Spleen (tissue), 11 donors: ENCODE results near the gene KCNC4. TPM values are rescaled to one million over a fixed set of nuclear protein-coding genes. Genes with fewer than 3 reads are reported as not detected.

Experiments used
- DNase-seq: peaks from one replicate; pipeline ENCODE4 v3.0.0-alpha.2; 2020
- H3K27ac ChIP-seq, 8 donors: fragments of 200-600 bp; sonication (generic) in 7 of 8; 1 replicate in 4 of 8; 2 replicates in 4 of 8; pipeline versions ENCODE4 v1.5.0 to v1.8.0; 2016 to 2021; ENCODE audit warnings: inconsistent platforms in 4 of 8, mild to moderate bottlenecking in 4 of 8, moderate library complexity in 1 of 8
- H3K27me3 ChIP-seq, 7 donors: fragments of 200-600 bp; sonication (generic) in 6 of 7; replicated peaks in 1 of 7; 1 replicate in 4 of 7; 2 replicates in 3 of 7; pipeline versions ENCODE4 v1.5.0 to v1.8.0; 2016 to 2021; ENCODE audit warnings: inconsistent platforms in 3 of 7, mild to moderate bottlenecking in 1 of 7
- H3K36me3 ChIP-seq, 6 donors: fragments of 200-600 bp; sonication (generic) in 5 of 6; 1 replicate in 4 of 6; 2 replicates in 2 of 6; pipeline versions ENCODE4 v1.5.0 to v1.8.0; 2016 to 2021; ENCODE audit warnings: inconsistent platforms in 2 of 6
- H3K4me1 ChIP-seq, 6 donors: fragments of 200-600 bp; sonication (generic) in 5 of 6; 1 replicate in 3 of 6; 2 replicates in 3 of 6; pipeline versions ENCODE4 v1.5.0 to v1.8.0; 2016 to 2021; ENCODE audit warnings: inconsistent platforms in 3 of 6
- H3K4me3 ChIP-seq, 8 donors: fragments of 200-600 bp; sonication (generic) in 7 of 8; 1 replicate in 4 of 8; 2 replicates in 4 of 8; pipeline versions ENCODE4 v1.5.0 to v1.8.0; 2016 to 2021; ENCODE audit warnings: inconsistent platforms in 4 of 8, mild to moderate bottlenecking in 4 of 8, moderate library complexity in 2 of 8
- H3K9me3 ChIP-seq, 8 donors: fragments of 200-600 bp; sonication (generic) in 7 of 8; 1 replicate in 4 of 8; 2 replicates in 4 of 8; pipeline versions ENCODE4 v1.5.0 to v1.8.0; 2016 to 2021; ENCODE audit warnings: inconsistent platforms in 4 of 8
- POLR2A ChIP-seq, 3 donors: fragments of 450-650 bp; IDR thresholded peaks; one replicate each; pipeline ENCODE4 v1.5.1; 2017; ENCODE audit warnings: antibody characterized with exemption in 3 of 3, mild to moderate bottlenecking in 1 of 3
- POLR2AphosphoS5 ChIP-seq, 3 donors: sonication (generic); formaldehyde crosslinking; IDR thresholded peaks; one replicate each; pipeline ENCODE4 v1.5.1; 2017; ENCODE audit warnings: antibody characterized with exemption in 3 of 3
- WGBS, 5 donors: extraction: QIAGEN DNeasy Blood & Tissue Kit in 3 of 5; methylation state at CpG; one replicate each; pipeline versions ENCODE4 v1.1.5 to v1.1.7; 2013 to 2018; 5-methylcytosine and 5-hydroxymethylcytosine counted together
- intact Hi-C: fragments of 100-400 bp; cut with DNase I; formaldehyde crosslinking; loops from one replicate; pipeline ENCODE4 v1.15.0; 2023; ENCODE audit warnings: low total_unique reads
- polyA plus RNA-seq, 3 donors: library from polyadenylated mRNA; stranded (reverse); fragments of 200-250 nt; gene quantifications; one replicate each; pipeline ENCODE4 v1.2.1, GENCODE V29; 2013
- total RNA-seq, 7 donors: library from RNA; depleted of rRNA in 3 of 7; stranded (reverse); fragments of >200 nt in 3 of 7; fragmentation: NEBNext Ultra II Directional in 4 of 7; extraction: Animal tissue kit (Norgen Biotek cat#: 25700) in 4 of 7; gene quantifications; one replicate each; pipeline versions ENCODE4 v1.1.0 to v1.2.1, GENCODE V29; 2016 to 2021
- TF ChIP-seq, protein P1 (sequence below), 11 experiments: fragments of 200-600 bp in 7 of 11; fragments of 450-650 bp in 4 of 11; sonication (generic) in 4 of 11; IDR thresholded peaks in 8 of 11; conservative IDR thresholded peaks in 3 of 11; 1 replicate in 7 of 11; 2 replicates in 4 of 11; pipeline versions ENCODE4 v1.4.0 to v1.8.0; 2016 to 2021; ENCODE audit warnings: antibody characterized with exemption in 11 of 11, inconsistent platforms in 4 of 11, mild to moderate bottlenecking in 1 of 11
- donor health status: healthy with polysubstance abuse.
- donor health status: DM: no; HTN: no; CAD: no; lungs with moderate emphysema.
- donor health status: DM: no; HTN: no; CAD: no.
- donor health status: Bipolar disorder and iron deficiency.
- donor health status: healthy.
- donor health status: DM: no; HTN: no; CAD: no.
- donor health status: DM: yes; HTN: yes; CAD: no.

Gene KCNC4
- total and polyA plus RNA-seq, 10 donors: 1.4 to 22.1 (median 10.2) TPM

- 56 to 84% (median 60%) methylated on average over 2 of the region's 2 CpGs for WGBS, 5 donors
- Histone ChIP-seq H3K4me1 (peaks cover 0 to 40% (median 12%) of the 10 kb centered on the region in 6 donors), H3K27me3 (no peaks in the 10 kb centered on the region), H3K36me3 (peaks cover 0 to 47% (median 19%) of the 10 kb centered on the region in 6 donors), H3K27ac (peak overlapping the region in 1 of 8 donors; percentile 26), H3K9me3 (no peaks in the 10 kb centered on the region), H3K4me3 (no peak overlapping the region)
- TF ChIP-seq POLR2AphosphoS5 (IDR thresholded peaks at IDR 0.05) (no peak), POLR2A (IDR thresholded peaks at IDR 0.05) (no peak)
- TF ChIP-seq, protein P1, sequence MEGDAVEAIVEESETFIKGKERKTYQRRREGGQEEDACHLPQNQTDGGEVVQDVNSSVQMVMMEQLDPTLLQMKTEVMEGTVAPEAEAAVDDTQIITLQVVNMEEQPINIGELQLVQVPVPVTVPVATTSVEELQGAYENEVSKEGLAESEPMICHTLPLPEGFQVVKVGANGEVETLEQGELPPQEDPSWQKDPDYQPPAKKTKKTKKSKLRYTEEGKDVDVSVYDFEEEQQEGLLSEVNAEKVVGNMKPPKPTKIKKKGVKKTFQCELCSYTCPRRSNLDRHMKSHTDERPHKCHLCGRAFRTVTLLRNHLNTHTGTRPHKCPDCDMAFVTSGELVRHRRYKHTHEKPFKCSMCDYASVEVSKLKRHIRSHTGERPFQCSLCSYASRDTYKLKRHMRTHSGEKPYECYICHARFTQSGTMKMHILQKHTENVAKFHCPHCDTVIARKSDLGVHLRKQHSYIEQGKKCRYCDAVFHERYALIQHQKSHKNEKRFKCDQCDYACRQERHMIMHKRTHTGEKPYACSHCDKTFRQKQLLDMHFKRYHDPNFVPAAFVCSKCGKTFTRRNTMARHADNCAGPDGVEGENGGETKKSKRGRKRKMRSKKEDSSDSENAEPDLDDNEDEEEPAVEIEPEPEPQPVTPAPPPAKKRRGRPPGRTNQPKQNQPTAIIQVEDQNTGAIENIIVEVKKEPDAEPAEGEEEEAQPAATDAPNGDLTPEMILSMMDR (IDR thresholded peaks at IDR 0.05 in 8 of 11, conservative IDR thresholded peaks at IDR 0.05 in 3 of 11): no peak
- intact Hi-C loops: no loop called here
- DNase-seq: no peak
Observed at GRCh38 chr1:110233861-110234260, 23.7 kb downstream of the KCNC4 start.

DNA sequence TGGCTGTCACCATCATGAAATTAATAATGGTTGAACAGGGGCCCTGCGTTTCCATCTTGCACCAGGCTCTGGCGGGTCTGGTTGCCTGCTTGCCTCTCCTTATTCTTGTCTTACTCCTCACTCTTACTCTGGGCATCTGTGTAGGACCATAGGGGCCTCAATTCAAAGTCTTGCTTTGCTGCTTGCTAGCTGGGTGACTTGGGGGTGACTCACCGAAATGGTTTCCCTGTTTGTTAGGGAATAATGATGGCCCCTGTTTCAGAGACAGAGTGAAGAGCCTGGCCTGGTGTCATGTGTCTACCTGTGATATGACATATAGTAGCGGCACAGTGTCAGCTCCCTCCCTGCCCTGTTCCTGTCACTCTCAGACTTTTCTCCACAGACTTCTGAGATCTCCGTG is 24.6 kb downstream of the KCNC4 start:
- no peak for DNase-seq
- Histone ChIP-seq H3K27me3 (no peaks in the 10 kb centered on the region), H3K4me3 (no peak overlapping the region), H3K9me3 (no peaks in the 10 kb centered on the region), H3K27ac (peak overlapping the region in 2 of 8 donors; percentile 69 to 70), H3K4me1 (peaks cover 0 to 41% (median 15%) of the 10 kb centered on the region in 6 donors), H3K36me3 (peaks cover 0 to 39% (median 16%) of the 10 kb centered on the region in 6 donors)
- intact Hi-C loops: no loop called here
- no peak for TF ChIP-seq POLR2AphosphoS5 (IDR thresholded peaks at IDR 0.05)
- WGBS, 5 donors: 86 to 92% (median 89%) methylated on average over 5 of the region's 5 CpGs

DNA sequence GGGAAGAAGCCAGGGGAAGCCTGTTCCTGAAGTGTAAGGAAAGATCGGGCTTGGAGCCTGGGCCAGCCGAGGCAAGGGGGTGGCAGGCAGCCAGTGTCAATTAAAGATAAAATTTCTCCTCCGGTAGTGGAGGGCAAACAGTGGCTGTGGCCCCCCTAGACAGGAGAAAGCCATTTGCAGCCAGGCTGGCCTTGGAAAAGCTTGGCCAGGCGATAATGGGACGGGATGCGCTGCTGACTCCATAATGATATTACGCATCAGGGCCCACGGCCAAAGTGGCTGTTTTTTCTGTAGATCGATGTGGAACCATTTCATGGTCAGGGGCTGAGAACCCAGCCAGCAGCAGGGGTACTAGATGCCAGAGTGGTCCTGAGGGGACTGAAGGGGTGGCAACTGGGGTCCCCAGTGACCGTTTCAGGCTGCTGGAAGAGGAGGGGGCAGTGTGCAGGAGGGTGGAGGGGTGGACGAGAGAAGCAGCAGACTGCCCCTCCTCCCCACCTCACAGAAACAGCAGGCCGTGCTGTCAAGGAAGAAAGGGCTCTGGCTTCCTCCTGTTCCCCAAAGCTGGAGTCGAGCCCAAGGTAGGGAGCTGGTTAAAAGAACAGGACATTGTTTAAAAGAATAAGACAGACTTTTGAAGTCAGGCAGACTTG is 25.2 kb downstream of the KCNC4 start:
- peak; percentile 64 for DNase-seq
- WGBS, 5 donors: 57 to 88% (median 70%) methylated on average over 13 of the region's 13 CpGs
- no peak overlapping the region for H3K4me3 ChIP-seq
- no peaks in the 10 kb centered on the region for H3K27me3 ChIP-seq
- intact Hi-C loops: no loop called here
- no peaks in the 10 kb centered on the region for H3K9me3 ChIP-seq
- peak in 2 of 3 donors; percentile 10 to 38 for TF ChIP-seq POLR2AphosphoS5 (IDR thresholded peaks at IDR 0.05)
- TF ChIP-seq, protein P1 (IDR thresholded peaks at IDR 0.05 in 8 of 11, conservative IDR thresholded peaks at IDR 0.05 in 3 of 11): no peak
- peaks cover 0 to 48% (median 18%) of the 10 kb centered on the region in 6 donors for H3K4me1 ChIP-seq
- H3K27ac ChIP-seq: peak overlapping the region in 6 of 8 donors; percentile 43 to 70 (median 64)
- H3K36me3 ChIP-seq: peaks cover 0 to 36% (median 13%) of the 10 kb centered on the region in 6 donors

DNA sequence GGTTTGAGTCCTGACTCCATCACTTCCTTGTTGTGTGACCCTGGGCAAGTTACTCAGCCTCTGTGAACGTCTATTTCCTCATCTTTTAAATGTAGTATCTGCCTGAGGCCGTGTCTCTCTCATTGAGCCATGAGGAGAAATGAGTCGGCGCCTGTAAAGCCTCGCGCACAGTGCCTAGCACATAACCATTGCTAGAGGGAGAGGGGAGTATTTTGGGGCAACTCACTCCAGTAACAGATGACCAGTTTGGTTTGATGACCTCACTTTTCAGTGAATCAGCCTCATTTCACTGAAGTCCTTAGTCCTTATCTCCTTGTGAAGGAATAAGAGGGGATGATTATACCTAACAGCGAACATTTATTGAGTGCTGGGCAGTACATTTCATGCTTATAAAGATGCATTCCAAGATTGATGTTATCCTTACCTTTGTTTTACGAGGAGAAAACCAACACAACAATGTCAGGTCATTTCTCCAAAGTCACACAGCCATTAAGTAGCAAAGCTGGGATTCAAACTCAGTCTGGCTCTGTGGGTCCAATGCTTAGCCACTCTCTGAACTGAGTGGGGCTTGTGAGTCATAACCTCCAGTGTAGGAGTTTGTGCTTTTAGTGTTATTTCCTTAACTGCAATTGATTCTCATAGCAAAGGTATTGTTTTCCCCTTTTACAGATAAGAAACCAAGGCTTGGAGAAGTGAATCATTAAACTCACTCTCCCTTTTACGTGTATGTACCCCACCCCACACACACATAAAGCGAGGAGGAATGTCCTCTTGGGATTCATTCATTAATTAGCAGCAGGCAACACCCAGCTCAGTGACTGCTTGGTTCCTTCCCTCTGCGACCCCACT is 25.9 kb downstream of the KCNC4 start:
- intact Hi-C loops: no loop called here
- peak; percentile 44 for DNase-seq
- H3K27ac ChIP-seq: peak overlapping the region in 6 of 8 donors; percentile 43 to 70 (median 64)
- TF ChIP-seq POLR2AphosphoS5 (IDR thresholded peaks at IDR 0.05) (no peak), POLR2A (IDR thresholded peaks at IDR 0.05) (no peak)
- TF ChIP-seq, protein P1 (IDR thresholded peaks at IDR 0.05 in 8 of 11, conservative IDR thresholded peaks at IDR 0.05 in 3 of 11): no peak
- whole genome bisulfite sequencing, 5 donors: 55 to 69% (median 60%) methylated on average over 11 of the region's 11 CpGs
- peaks cover 0 to 28% (median 13%) of the 10 kb centered on the region in 6 donors for H3K36me3 ChIP-seq
- no peaks in the 10 kb centered on the region for H3K9me3 ChIP-seq
- H3K4me3 ChIP-seq: no peak overlapping the region
- H3K27me3 ChIP-seq: no peaks in the 10 kb centered on the region
- H3K4me1 ChIP-seq: peaks cover 0 to 55% (median 18%) of the 10 kb centered on the region in 6 donors
